OCI-LY7 (cell line): ENCODE data around the gene RBM47. TPM values are rescaled to one million over a fixed set of nuclear protein-coding genes. Genes with fewer than 3 reads are reported as not detected.

ENCODE experiments used
- BruUV-seq: library from RNA; stranded (reverse); fragments of 400-500 nt; replicated peaks from 2 replicates; lab custom pipeline; 2021; lab: Mats Ljungman, UMichigan
- CTCF ChIA-PET: fragments of 300-600 bp; sonication (Branson Sonifier 250); formaldehyde crosslinking; loops from one replicate; lab custom pipeline; 2022; ENCODE audit warnings: antibody characterized with exemption; ENCODE audit not compliant: unreplicated experiment; lab: Charles Lee
- POLR2A ChIA-PET: fragments of 300-600 bp; sonication (Branson Sonifier 250); formaldehyde crosslinking; loops from one replicate; lab custom pipeline; 2022; ENCODE audit warnings: antibody characterized with exemption; lab: Charles Lee
- DNase-seq: peaks from one replicate; pipeline ENCODE4 v3.0.0-alpha.2; 2015; ENCODE audit warnings: low spot score
- H2AFZ ChIP-seq: fragments of 200-600 bp; sonication (generic), shearing (Covaris generic); 2 replicates; pipeline ENCODE4 v1.6.1; 2014; ENCODE audit warnings: mild to moderate bottlenecking, antibody characterized with exemption, low read length, moderate library complexity
- H3K27ac ChIP-seq: fragments of 200-600 bp; sonication (generic); 2 replicates; pipeline ENCODE4 v1.5.1; 2014; ENCODE audit warnings: mixed run types, low read depth, mild to moderate bottlenecking, moderate library complexity, low read length, inconsistent platforms; ENCODE audit not compliant: poor library complexity, severe bottlenecking
- H3K36me3 ChIP-seq: fragments of 200-600 bp; sonication (generic); 2 replicates; pipeline ENCODE4 v1.6.1; 2014; ENCODE audit warnings: mild to moderate bottlenecking, antibody characterized with exemption, low read length, moderate library complexity, mixed read lengths; ENCODE audit not compliant: insufficient read depth
- H3K4me1 ChIP-seq: fragments of 200-600 bp; sonication (generic); 2 replicates; pipeline ENCODE4 v1.5.1; 2014; ENCODE audit warnings: mild to moderate bottlenecking, low read length; ENCODE audit not compliant: insufficient read depth, poor library complexity, severe bottlenecking
- H3K4me2 ChIP-seq: fragments of 200-600 bp; sonication (generic); 2 replicates; pipeline ENCODE4 v1.6.1; 2014; ENCODE audit warnings: mild to moderate bottlenecking, low read length
- H3K4me3 ChIP-seq: fragments of 200-600 bp; sonication (generic); 2 replicates; pipeline ENCODE4 v1.5.1; 2014; ENCODE audit warnings: mild to moderate bottlenecking, low read depth, low read length; ENCODE audit not compliant: poor library complexity, severe bottlenecking
- H3K79me2 ChIP-seq: fragments of 200-600 bp; sonication (generic); 2 replicates; pipeline ENCODE4 v1.6.1; 2016; ENCODE audit warnings: low read depth, mild to moderate bottlenecking, low read length, moderate library complexity, mixed read lengths; ENCODE audit not compliant: insufficient read depth
- H3K9me2 ChIP-seq: fragments of 200-600 bp; sonication (generic); 2 replicates; pipeline ENCODE4 v1.6.1; 2016; ENCODE audit warnings: mild to moderate bottlenecking, low read length, mixed read lengths; ENCODE audit not compliant: insufficient read depth
- H3K9me3 ChIP-seq: fragments of 200-600 bp; sonication (generic); 2 replicates; pipeline ENCODE4 v1.6.1; 2014; ENCODE audit warnings: mild to moderate bottlenecking, mixed run types, low read length, mixed read lengths
- H4K20me1 ChIP-seq: fragments of 200-600 bp; sonication (generic); 2 replicates; pipeline ENCODE4 v1.6.1; 2014; ENCODE audit warnings: mild to moderate bottlenecking, antibody characterized with exemption, low read length, moderate library complexity, mixed read lengths; ENCODE audit not compliant: insufficient read depth
- CTCF ChIP-seq: fragments of 200-600 bp; sonication (generic); conservative IDR thresholded peaks from 2 replicates; pipeline ENCODE4 v1.5.1; 2014; ENCODE audit warnings: mild to moderate bottlenecking, antibody characterized with exemption, low read length, moderate library complexity, mixed read lengths
- EZH2phosphoT487 ChIP-seq: fragments of 200-600 bp; sonication (generic); IDR thresholded peaks from 2 replicates; pipeline ENCODE4 v1.6.1; 2018; ENCODE audit warnings: low read depth, borderline replicate concordance, mild to moderate bottlenecking, mixed run types, antibody characterized with exemption, low read length, moderate library complexity, mixed read lengths
- intact Hi-C: fragments of 100-400 bp; cut with micrococcal nuclease; formaldehyde crosslinking; loops from one replicate; pipeline ENCODE4 v1.10.0; 2022; ENCODE audit not compliant: unreplicated experiment
- total RNA-seq, 2 experiments: library from RNA; depleted of rRNA in 1 of 2; stranded (reverse); fragments of >200 nt in 1 of 2; shearing (Covaris generic) in 1 of 2; gene quantifications; 2 replicates each; pipeline ENCODE4 v1.2.3, GENCODE V29; 2014 to 2022

RBM47 gene
- total RNA-seq, 2 experiments from 2014 or later: 5.3 to 14.2 TPM

- H3K36me3 ChIP-seq: no peaks in the 10 kb centered on the region
- no peaks in the 10 kb centered on the region for H3K79me2 ChIP-seq
- ChIA-PET CTCF (no interaction called here), POLR2A (no interaction called here)
- H3K9me2 ChIP-seq: no peaks in the 10 kb centered on the region
- H3K4me2 ChIP-seq: no peak overlapping the region
- no peaks in the 10 kb centered on the region for H4K20me1 ChIP-seq
- H3K4me1 ChIP-seq: no peaks in the 10 kb centered on the region
- BruUV-seq: no TSS peak
- H3K9me3 ChIP-seq: no peaks in the 10 kb centered on the region
- TF ChIP-seq EZH2phosphoT487 (no peak), CTCF (no peak)
- DNase-seq: no peak
- no peak overlapping the region for H3K4me3 ChIP-seq
- no peak overlapping the region for H2AFZ ChIP-seq
- H3K27ac ChIP-seq: no peak overlapping the region
- intact Hi-C loops: no loop called here
Measured at GRCh38 chr4:40603281-40603680, 26.4 kb downstream of the RBM47 start.

- no peaks in the 10 kb centered on the region for H3K36me3 ChIP-seq
- H3K9me3 ChIP-seq: no peaks in the 10 kb centered on the region
- BruUV-seq: no TSS peak
- H2AFZ ChIP-seq: no peak overlapping the region
- no peaks in the 10 kb centered on the region for H4K20me1 ChIP-seq
- intact Hi-C loops: no loop called here
- ChIA-PET POLR2A (interaction anchor here (0.9 kb wide), 1 partner anchor 26 kb away, joined by 3 read pairs; no protein-coding TSS in a partner anchor), CTCF (no interaction called here)
- no peak for TF ChIP-seq EZH2phosphoT487
- TF ChIP-seq CTCF: no peak
- H3K4me2 ChIP-seq: no peak overlapping the region
- H3K27ac ChIP-seq: no peak overlapping the region
- H3K4me3 ChIP-seq: no peak overlapping the region
- H3K9me2 ChIP-seq: no peaks in the 10 kb centered on the region
- DNase-seq: no peak
- no peaks in the 10 kb centered on the region for H3K4me1 ChIP-seq
- no peaks in the 10 kb centered on the region for H3K79me2 ChIP-seq
Measured at GRCh38 chr4:40601641-40602040, 28.0 kb downstream of the RBM47 start.

- Histone ChIP-seq H3K9me2 (no peaks in the 10 kb centered on the region), H4K20me1 (no peaks in the 10 kb centered on the region), H3K4me1 (no peaks in the 10 kb centered on the region), H3K36me3 (no peaks in the 10 kb centered on the region), H3K27ac (no peak overlapping the region), H3K9me3 (no peaks in the 10 kb centered on the region), H3K4me3 (no peak overlapping the region), H2AFZ (no peak overlapping the region), H3K4me2 (no peak overlapping the region), H3K79me2 (no peaks in the 10 kb centered on the region)
- no TSS peak for BruUV-seq
- intact Hi-C loops: no loop called here
- ChIA-PET POLR2A (no interaction called here), CTCF (no interaction called here)
- DNase-seq: no peak
- TF ChIP-seq EZH2phosphoT487 (no peak), CTCF (no peak)
Measured at GRCh38 chr4:40600850-40601249, 28.8 kb downstream of the RBM47 start.
